K562 (cell line): ENCODE measurements around the gene GHDC. TPM values are rescaled to one million over a fixed set of nuclear protein-coding genes. Genes with fewer than 3 reads are reported as not detected.

Experiments
- CEBPG ChIP-seq, 3 experiments: fragments of 200-800 bp in 1 of 3; sonication (Bioruptor generic) in 1 of 3; sonication (generic) in 1 of 3; formaldehyde crosslinking in 1 of 3; IDR thresholded peaks in 2 of 3; conservative IDR thresholded peaks in 1 of 3; 2 replicates each; pipeline versions ENCODE4 v1.6.1 to v1.8.0; 2016 to 2022; ENCODE audit warnings: missing compliant biosample characterization in 2 of 3, missing genetic modification characterization in 2 of 3, mild to moderate bottlenecking in 1 of 3, missing genetic modification reagents in 1 of 3
- FOXM1 ChIP-seq, 2 experiments: fragments of 450-650 bp in 1 of 2; sonication (generic) in 1 of 2; formaldehyde crosslinking in 1 of 2; IDR thresholded peaks; 2 replicates each; pipeline versions ENCODE4 v1.6.1 to v1.9.0; 2017 to 2022; ENCODE audit warnings: low read depth in 2 of 2, mild to moderate bottlenecking in 2 of 2, missing genetic modification reagents in 1 of 2, moderate library complexity in 1 of 2
- MGA ChIP-seq: fragments of 450-650 bp; IDR thresholded peaks from 2 replicates; pipeline ENCODE4 v1.6.1; 2016; ENCODE audit warnings: mild to moderate bottlenecking, moderate library complexity
- MIER1 ChIP-seq: fragments of 450-650 bp; IDR thresholded peaks from 2 replicates; pipeline ENCODE4 v1.6.1; 2016; ENCODE audit warnings: antibody characterized with exemption, mild to moderate bottlenecking, low read depth
- ZC3H8 ChIP-seq: fragments of 450-650 bp; IDR thresholded peaks from 2 replicates; pipeline ENCODE4 v1.6.1; 2017
- ZNF24 ChIP-seq: fragments of 450-650 bp; IDR thresholded peaks from 2 replicates; pipeline ENCODE4 v1.6.1; 2016
- polyA plus RNA-seq, 8 experiments: library from polyadenylated mRNA; depleted of rRNA in 4 of 8; stranded (reverse) in 5 of 8; unstranded in 3 of 8; fragments of >200 nt; fragmentation: Nextera tagmentation in 2 of 8; fragmentation: Illumina TruSeq in 1 of 8; extraction: Ambion mirVana in 2 of 8; extraction: Trizol in 1 of 8; gene quantifications; 2 replicates each; pipeline versions ENCODE4 v1.2.1 to v1.2.3, GENCODE V29; 2011 to 2014; ENCODE audit warnings: inconsistent platforms in 1 of 8, missing spikeins in 1 of 8
- total RNA-seq, 7 experiments: library from RNA; depleted of rRNA in 6 of 7; stranded (reverse); fragments of >200 nt in 6 of 7; fragmentation: Illumina TruSeq in 2 of 7; extraction: Trizol in 2 of 7; gene quantifications; 2 replicates each; pipeline versions ENCODE4 v1.2.1 to v1.2.3, GENCODE V29; 2011 to 2021; ENCODE audit warnings: low replicate concordance in 1 of 7
- TF ChIP-seq, protein P1 (sequence below): fragments of 250-450 bp; sonication (Bioruptor Pico); IDR thresholded peaks from 2 replicates; pipeline ENCODE4 v1.8.0; 2021; ENCODE audit warnings: borderline replicate concordance, mild to moderate bottlenecking, moderate library complexity; ENCODE audit not compliant: poor library complexity, severe bottlenecking
- TF ChIP-seq, protein P2 (sequence below), 2 experiments: IDR thresholded peaks; 2 replicates each; pipeline ENCODE4 v1.6.1; 2012; ENCODE audit warnings: improper control_type of control experiment in 2 of 2, low read depth in 2 of 2, low read length in 2 of 2, borderline replicate concordance in 1 of 2

GHDC gene
- total and polyA plus RNA-seq, 9 of the 15 experiments (the other 6 are each of a cell fraction or from before 2014, with no cell fraction given): 0.65 to 23.2 (median 11.2) TPM

- TF ChIP-seq MGA (no peak), ZC3H8 (no peak), FOXM1 (IDR thresholded peaks at IDR 0.05; ENCODE audit: low read depth) (no peak), FOXM1 (CRISPR knock-in tag; IDR thresholded peaks at IDR 0.05; ENCODE audit: low read depth) (peak; percentile 20; the same call in 1 of the 2 replicates), MIER1 (peak; percentile 85; the same call in 1 of the 2 replicates), ZNF24 (no peak), CEBPG (CRISPR knock-in tag; IDR thresholded peaks at IDR 0.05) (no peak), CEBPG (tag; conservative IDR thresholded peaks at IDR 0.05 in 1 of 2, IDR thresholded peaks at IDR 0.05 in 1 of 2) (no peak)
- TF ChIP-seq, protein P1, sequence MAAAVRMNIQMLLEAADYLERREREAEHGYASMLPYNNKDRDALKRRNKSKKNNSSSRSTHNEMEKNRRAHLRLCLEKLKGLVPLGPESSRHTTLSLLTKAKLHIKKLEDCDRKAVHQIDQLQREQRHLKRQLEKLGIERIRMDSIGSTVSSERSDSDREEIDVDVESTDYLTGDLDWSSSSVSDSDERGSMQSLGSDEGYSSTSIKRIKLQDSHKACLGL (CRISPR knock-in tag): no peak
- TF ChIP-seq, protein P2, sequence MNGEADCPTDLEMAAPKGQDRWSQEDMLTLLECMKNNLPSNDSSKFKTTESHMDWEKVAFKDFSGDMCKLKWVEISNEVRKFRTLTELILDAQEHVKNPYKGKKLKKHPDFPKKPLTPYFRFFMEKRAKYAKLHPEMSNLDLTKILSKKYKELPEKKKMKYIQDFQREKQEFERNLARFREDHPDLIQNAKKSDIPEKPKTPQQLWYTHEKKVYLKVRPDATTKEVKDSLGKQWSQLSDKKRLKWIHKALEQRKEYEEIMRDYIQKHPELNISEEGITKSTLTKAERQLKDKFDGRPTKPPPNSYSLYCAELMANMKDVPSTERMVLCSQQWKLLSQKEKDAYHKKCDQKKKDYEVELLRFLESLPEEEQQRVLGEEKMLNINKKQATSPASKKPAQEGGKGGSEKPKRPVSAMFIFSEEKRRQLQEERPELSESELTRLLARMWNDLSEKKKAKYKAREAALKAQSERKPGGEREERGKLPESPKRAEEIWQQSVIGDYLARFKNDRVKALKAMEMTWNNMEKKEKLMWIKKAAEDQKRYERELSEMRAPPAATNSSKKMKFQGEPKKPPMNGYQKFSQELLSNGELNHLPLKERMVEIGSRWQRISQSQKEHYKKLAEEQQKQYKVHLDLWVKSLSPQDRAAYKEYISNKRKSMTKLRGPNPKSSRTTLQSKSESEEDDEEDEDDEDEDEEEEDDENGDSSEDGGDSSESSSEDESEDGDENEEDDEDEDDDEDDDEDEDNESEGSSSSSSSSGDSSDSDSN (IDR thresholded peaks at IDR 0.05; ENCODE audit: borderline replicate concordance in 1 of 2, low read depth in 2 of 2, low read length in 2 of 2): peak in 1 of 2 experiments; percentile 31; a peak in 1 of 4 replicates
These were observed 13.8 kb downstream of the GHDC start (continued) for GRCh38 chr17:42180411-42180921.
